NCI-H2196 (cell line): ENCODE measurements around the gene FBXO36.

Experiments used
- DNase-seq: peaks from one replicate; lab custom pipeline; 2025; ENCODE audit not compliant: unreplicated experiment; lab: John Stamatoyannopoulos, UW

FBXO36 gene

GRCh38 chr2:230048010-230048671 is 125.8 kb downstream of the FBXO36 start:
- no peak for DNase-seq

- no peak for DNase-seq
These were observed 127.8 kb downstream of the FBXO36 start for GRCh38 chr2:230050136-230050535.

- DNase-seq, result no peak
These were observed 130.0 kb downstream of the FBXO36 start for GRCh38 chr2:230052299-230052698.

GRCh38 chr2:230053753-230054478 is 131.6 kb downstream of the FBXO36 start:
- no peak for DNase-seq

- DNase-seq, result no peak
These were observed 138.5 kb downstream of the FBXO36 start for GRCh38 chr2:230060672-230061293.
